GM12892 (cell line): Measurements from ENCODE around the gene FAR2.

ENCODE experiments used
- POLR2A ChIP-seq: IDR thresholded peaks from 2 replicates; pipeline ENCODE4 v1.6.1; 2011; ENCODE audit warnings: low read depth, low read length, control low read depth
- POLR2AphosphoS5 ChIP-seq: IDR thresholded peaks from 2 replicates; pipeline ENCODE4 v1.6.1; 2011; ENCODE audit warnings: low read depth, low read length, control low read depth

- TF ChIP-seq POLR2A: no peak
- no peak for TF ChIP-seq POLR2AphosphoS5
Observed at GRCh38 chr12:29146196-29146595, 2.9 kb upstream of the FAR2 start.
